GM19239 (cell line): ENCODE data around the gene COPZ2.

Source experiments
- DNase-seq: peaks from one replicate; pipeline ENCODE4 v3.0.0; 2011; ENCODE audit warnings: low spot score; ENCODE audit not compliant: insufficient read length
- FAIRE-seq: peaks from 2 replicates; lab custom pipeline; 2011; peaks lifted over from hg19 to GRCh38; lab: Jason Lieb, UNC

COPZ2 gene

DNA sequence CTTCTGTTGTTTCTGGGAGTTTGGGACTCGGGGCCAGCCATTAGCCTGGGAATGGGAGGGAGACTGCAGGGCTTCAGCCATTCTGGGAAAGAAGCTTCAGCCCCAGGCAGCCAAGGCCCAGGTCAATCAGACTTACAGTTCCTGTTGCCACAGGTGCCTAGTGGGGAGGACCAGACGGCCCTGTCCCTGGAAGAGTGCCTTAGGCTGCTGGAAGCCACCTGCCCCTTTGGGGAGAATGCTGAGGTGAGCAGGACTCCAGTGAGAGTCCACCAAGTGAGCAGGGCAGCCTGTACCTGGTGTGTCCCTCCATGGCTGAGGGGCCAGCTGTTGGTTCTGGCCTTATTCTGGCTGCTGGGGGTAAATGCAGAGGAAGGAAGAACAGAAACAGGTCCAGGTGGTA is 19.3 kb upstream of the COPZ2 start:
- DNase-seq (no peak), FAIRE-seq (no peak)

DNA sequence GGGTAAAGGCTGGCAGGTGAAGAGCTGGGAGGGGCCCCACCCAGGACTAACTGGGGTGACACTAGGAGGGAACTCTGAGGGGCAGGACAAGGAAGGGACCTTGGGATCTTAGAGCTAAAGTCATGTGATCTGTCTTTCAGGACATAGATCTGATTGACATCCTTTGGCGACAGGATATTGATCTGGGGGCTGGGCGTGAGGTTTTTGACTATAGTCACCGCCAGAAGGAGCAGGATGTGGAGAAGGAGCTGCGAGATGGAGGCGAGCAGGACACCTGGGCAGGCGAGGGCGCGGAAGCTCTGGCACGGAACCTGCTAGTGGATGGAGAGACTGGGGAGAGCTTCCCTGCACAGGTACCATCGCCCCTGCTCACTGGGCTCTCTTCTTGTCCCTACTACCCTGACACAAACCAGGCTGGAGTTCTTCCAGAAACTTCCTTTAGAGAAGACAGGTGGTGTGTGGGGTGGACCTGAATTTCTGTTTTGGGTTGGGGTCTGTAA is 18.7 kb upstream of the COPZ2 start:
- FAIRE-seq (peak; percentile 45), DNase-seq (no peak)

GRCh38 chr17:48055531-48056245 is 18.1 kb upstream of the COPZ2 start:
- FAIRE-seq (peak; percentile 92), DNase-seq (no peak)

GRCh38 chr17:48054238-48055185 is 16.9 kb upstream of the COPZ2 start:
- FAIRE-seq (no peak), DNase-seq (no peak)

DNA sequence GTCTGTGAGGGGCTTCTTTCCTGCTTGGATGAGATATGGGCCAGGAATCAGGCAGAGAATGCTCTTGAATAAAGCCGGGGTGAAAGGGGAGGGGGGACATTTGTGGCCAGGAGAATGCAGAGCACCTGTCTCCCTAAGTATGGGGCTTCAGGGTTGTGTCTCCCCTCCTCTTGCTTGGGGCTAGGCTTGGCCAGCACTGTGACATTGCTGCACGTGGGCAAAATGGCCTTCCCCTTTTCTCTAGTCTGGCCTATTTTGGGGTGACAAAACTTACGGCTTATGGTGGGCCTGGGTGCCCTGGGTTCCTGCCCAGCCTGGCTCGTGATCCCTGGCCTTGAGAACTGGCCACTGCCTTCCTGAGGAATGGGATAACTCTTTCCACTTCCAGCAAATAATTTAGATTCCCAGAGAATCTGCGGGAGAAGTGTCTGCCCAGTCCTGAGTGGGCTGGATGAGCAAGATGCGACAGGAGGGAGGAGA is 16.2 kb upstream of the COPZ2 start:
- FAIRE-seq = no peak

DNA sequence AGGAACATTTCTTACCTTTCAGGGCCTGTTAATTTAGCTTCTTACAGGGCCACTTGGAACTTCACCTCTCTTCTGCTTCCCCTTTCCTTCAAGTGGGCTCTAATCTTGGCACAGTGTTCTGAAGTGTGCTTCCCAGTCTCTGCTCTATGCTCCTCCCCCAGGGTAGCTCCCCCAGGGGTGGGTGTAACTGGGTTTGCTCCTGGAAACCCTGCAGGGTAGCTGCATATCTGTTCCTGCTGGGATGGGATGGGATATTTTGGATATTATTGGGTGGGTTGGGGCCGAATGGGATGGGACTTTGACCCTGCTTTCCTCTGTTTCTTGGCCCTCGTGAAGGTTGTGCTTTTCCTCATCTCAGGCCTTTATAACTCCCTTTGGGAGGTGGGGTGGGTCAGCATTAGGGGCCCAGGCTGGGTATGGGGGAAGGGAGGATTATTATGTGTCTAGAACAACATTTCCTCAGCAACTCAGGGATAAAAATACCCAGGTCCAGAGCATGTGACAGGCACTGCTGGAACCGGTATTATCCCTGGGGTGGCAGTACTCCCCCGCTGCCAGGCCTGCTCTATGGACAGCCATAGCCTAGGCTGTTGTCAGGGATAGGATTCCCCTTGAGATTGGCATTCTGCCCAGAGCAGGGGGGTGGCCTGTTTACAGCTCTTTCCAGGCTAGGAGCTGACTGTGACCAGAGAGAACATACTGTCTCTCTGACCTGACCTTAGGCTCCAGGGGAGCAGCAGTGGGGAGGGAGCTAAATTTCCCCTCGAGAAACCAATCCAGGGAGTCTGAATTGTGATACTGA is 15.6 kb upstream of the COPZ2 start:
- FAIRE-seq (no peak), DNase-seq (no peak)

More for the DNA sequence above, 16.2 kb upstream of the COPZ2 start:
- no peak for DNase-seq

DNA sequence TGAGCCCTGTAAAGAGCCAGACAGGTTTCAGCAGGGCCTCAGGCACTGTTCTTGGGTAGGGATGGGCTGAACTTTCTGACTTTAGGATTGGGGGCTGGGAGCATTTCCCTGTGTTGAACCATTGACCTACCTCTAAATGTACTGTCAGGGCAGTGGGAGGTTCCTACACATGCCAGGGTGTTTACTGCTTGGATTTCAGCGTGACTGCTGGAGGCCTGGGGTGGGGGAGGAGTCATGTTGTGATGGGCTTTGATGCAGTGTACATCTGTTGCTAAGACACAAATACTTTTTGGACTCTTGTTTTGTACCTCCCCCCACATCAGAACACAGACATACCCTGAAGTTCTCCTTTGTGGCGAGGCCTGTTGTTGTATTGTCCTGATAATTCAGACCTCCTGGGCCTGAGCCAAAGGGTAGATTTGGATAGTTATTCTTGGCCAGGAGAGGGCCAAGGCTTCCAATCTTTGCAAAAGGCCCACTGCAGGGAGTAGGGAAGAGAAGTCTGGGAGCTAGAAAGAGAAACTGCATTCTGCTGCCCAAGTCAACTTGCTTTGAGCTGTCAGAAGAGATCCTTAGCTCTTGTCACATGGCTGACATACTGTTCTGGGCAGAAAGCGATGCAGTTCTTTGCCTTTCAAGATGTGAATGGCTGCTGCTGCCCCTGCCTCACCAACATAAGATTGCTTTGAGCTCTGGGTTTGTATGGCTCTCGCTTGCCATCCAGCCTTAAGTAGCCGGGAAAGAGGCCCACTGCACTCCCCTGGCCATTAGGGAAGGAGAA is 14.3 kb upstream of the COPZ2 start:
- DNase-seq (no peak), FAIRE-seq (no peak)

- FAIRE-seq (no peak), DNase-seq (no peak)
Measured at GRCh38 chr17:48051283-48051682, 13.7 kb upstream of the COPZ2 start.

- DNase-seq (no peak), FAIRE-seq (peak; percentile 4)
Measured at GRCh38 chr17:48048384-48049126, 11.0 kb upstream of the COPZ2 start.

DNA sequence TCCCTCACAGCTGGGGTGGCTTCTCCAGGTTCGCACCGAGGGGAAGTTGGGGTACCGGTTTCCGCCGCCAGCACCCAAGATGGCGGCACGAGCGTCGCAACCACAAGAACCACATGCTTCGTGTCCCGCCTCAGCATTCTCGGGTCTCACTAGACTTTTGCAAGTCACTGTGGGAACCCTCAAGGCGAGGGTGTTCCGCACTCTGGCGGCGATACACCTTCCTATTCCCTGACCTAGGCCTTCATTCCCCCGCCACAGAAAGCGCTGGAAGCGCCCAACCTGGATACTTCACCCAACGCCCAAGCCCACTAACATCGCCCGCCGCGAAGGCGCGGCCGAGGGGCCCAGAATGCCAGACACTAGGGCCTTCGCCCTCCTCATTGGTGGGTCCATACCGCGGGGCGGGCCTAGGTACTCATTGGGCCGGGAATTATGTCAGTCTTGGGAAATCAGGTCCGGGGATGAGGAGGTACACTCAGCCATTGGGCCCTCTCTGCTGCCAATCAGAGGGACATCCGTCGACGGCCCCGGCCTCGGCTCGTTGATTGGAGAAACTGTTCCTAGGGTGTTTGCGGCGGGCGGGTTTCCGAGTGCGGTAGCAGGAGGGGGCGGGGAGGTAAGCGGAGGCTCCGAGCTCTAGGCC is 10.3 kb upstream of the COPZ2 start, which contains the start of gene NFE2L1:
TSS of gene NFE2L1 (plus strand) at position 619 of the 643 bp plus-strand sequence. CDS start 2,760 bp downstream, outside the sequence.
- peak; percentile 96 for FAIRE-seq
- DNase-seq = peak; percentile 81

DNA sequence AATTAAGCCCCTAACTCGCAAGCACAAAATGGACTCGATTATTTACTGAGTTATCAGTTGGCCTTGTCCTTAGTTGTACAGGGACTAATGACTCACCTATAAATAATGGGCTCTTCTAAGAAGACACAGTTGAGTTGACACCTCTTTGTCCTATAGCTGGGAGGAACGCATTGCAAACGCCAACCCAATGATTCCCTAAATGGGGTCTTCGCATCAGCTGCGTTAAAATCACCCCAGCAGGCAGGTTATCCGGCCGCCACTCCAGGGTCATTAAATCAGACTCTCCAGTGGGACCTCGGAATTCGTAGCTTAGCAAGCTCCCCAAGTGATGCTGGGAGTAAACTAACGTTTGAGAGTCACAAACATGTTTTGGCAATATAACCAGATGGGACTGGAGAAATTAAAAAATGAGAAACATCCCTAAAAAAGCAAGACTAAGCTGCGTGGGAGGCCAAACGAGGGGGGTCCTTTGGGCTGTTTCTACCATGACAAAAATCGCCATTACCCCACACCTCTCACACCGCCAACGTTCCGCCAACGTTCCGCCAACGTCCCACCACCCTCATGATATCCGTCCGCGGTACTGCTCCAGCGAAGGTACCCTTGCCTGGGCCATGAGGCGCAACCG is 9.6 kb upstream of the COPZ2 start:
- no peak for FAIRE-seq
- no peak for DNase-seq

DNA sequence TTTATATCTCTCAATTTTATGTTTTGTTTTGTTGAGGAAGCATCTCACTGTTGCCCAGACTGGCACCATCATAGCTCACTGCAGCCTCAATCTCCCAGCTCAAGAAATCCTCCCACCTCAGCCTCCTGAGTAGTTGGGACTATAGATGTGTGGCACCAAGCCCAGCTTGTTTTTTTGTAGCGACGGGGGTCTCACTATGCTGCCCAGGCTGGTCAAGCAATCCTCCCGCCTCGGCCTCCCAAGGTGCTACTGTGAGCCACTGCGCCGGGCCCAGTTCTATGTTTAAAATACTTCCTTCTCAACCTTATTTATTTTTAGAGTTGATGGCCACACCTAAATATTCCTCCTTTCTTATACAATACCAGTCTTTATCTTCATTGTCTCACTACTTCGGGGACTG is 8.7 kb upstream of the COPZ2 start:
- DNase-seq = no peak
- FAIRE-seq = no peak

- FAIRE-seq = no peak
- DNase-seq = no peak
Measured at GRCh38 chr17:48045316-48046001, 7.9 kb upstream of the COPZ2 start.

- DNase-seq (no peak), FAIRE-seq (no peak)
Measured at GRCh38 chr17:48044851-48045250, 7.3 kb upstream of the COPZ2 start.

GRCh38 chr17:48043176-48043575 is 5.6 kb upstream of the COPZ2 start:
- DNase-seq (no peak), FAIRE-seq (no peak)

DNA sequence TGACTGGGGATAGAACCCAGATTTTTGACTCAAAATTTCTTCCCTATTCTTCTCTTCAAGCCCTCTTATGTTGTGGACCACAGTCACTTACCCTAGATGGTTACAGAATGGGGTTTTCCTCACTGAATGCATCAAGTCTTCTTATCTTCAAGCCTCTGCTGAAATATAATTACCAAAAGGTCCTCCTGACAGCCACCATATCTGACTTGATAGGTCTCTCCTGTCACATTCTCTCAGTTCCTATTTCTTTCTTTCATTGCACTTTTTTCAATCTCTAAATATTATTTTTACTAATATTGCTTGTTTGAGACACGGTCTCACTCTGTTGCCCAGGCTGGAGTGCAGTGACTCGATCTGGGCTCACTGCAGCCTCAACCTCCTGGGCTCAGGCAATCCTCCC is 1.1 kb upstream of the COPZ2 start:
- FAIRE-seq (no peak), DNase-seq (no peak)

- FAIRE-seq = no peak
- no peak for DNase-seq
Measured at GRCh38 chr17:48037838-48038323, 284 bp upstream of the COPZ2 start.
